HG02588 (cell line): ENCODE results near the gene KIF17.
"Not testable (repeated sequence)": the region's sequence is repeated elsewhere in the genome, so short reads cannot be mapped to it uniquely, and the experiment has no call there.

Source experiments
- ATAC-seq: cut with Tn5 transposase; IDR thresholded peaks from one replicate; pipeline ENCODE4 v1.9.1; 2021; ENCODE audit warnings: mild to moderate bottlenecking, moderate library complexity; ENCODE audit not compliant: unreplicated experiment

KIF17 gene

GRCh38 chr1:20693623-20694022 is 24.2 kb downstream of the KIF17 start:
- ATAC-seq: no peak

DNA sequence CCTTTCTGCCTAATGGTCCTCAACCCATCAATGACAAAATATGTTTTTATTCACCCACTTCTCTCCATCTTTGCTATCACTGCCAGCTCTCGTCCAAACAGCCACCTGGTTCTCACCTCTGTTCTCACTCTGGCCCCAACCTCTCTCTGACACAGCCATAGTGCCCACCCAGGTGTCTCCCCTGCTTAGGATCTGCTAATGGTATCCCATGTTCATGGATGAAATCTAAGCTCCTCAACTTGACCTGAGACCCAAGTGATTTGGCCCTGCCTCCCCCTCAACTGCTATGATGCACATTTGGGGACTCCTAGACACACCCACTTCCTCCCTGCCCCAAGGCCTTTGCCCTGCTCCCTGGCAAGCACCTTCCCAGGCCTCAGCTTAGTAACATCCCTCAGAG is 25.9 kb downstream of the KIF17 start:
- no peak for ATAC-seq

DNA sequence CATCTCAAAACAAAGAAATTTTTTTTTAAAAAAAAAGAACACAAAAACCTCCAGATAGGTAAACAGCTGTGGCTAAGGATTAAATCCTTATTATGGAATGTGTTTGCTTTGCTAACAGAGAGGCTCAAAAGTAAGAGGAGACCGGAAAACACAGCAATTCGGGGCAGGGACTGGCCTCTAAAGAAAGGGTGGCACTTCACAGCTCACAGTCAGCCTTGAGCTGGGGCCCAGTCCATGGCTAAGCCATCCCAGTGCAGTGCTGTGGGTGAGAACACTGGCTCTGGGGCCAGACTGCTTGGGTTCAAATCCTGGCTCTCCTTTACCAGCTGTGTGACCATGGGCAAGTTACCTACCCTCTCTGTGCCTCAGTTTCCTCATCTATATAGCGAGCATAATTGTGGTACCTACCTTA is 28.2 kb downstream of the KIF17 start:
- no peak for ATAC-seq

- ATAC-seq: no peak
These were observed 30.7 kb downstream of the KIF17 start for GRCh38 chr1:20686883-20687725.

DNA sequence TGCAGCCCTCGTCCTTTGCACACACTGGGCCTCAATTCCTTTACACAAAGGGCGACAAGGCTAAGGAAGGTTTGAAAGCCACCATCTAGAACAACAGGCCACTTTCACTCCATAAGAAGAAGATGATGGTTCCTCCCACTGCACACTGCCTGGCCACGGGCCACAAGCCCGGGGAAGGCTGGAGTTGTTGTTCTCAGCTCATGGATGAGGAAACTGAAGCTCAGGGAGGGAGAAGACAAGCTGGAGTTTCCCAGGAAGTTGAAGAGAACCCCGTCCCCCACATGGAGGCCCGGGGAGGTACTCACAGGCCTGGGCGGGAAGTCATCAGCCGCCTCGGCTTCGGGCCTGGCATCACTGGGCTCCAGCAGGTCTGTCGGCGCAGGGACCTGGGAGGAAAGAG is 32.1 kb downstream of the KIF17 start:
- no peak for ATAC-seq

DNA sequence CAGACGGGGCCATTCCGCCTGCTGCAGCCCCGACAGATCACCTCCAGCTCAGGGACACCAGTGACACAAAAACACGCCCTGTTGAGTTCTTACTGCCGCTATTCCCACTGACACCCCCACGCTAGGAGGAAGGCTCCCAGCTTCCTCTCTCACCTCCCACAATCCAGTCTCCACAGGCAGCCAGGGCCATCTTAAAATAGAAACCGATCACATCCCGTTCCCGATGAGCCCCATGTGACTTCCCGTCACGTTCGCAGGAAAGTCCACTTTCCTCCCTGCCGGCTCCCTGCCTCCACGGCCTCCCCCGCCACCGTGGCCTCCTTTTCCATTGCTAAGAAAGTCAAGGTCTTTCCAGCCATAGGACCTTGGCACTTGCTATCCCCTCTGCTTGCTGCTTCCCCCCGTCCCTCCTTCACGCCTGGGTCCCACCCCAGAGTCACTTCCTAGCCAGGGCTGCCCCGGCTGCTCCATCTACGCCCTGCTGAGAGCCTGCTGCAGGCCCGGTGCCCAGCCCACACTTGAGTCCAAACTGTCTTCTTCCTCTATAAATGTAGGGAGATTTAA is 32.6 kb downstream of the KIF17 start:
- no peak for ATAC-seq

GRCh38 chr1:20684651-20685050 is 33.2 kb downstream of the KIF17 start:
- ATAC-seq: no peak

- ATAC-seq: no peak
These were observed 33.7 kb downstream of the KIF17 start for GRCh38 chr1:20684050-20684620.

GRCh38 chr1:20683614-20684013 is 34.2 kb downstream of the KIF17 start:
- no peak for ATAC-seq

DNA sequence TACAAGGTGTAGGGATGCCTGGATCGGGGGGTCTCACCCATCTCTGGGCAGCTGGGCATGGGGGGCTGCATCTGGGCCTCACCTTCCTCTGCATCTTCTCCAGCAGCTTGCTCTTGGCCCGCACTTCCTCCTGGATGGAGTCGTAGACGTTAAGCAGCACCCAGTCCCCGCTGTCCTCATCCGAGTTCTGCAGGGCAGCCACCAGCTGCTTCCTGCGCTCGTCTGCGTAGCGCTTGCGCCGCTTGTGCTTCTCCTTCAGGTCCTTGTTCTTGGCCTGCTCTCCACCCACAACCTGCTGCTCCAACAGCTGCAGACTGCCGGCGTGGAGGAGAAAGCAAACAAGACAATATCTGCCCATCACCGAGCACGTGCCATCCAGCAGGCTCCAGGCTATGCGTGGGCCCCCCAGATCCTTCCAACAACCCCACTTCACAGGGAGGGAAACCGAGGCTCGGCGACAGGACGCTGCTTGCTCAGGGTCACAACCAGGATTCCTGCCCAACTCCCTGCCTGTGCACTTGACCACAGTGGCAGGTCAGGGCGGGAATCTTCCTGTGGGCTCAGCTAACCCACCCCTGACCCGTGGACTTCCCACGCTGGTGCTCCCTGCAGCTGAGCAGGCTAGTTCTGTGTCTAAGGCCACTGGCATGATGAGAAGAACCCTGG is 35.1 kb downstream of the KIF17 start:
- ATAC-seq: no peak

- ATAC-seq: no peak
These were observed 35.8 kb downstream of the KIF17 start for GRCh38 chr1:20681999-20682398.

DNA sequence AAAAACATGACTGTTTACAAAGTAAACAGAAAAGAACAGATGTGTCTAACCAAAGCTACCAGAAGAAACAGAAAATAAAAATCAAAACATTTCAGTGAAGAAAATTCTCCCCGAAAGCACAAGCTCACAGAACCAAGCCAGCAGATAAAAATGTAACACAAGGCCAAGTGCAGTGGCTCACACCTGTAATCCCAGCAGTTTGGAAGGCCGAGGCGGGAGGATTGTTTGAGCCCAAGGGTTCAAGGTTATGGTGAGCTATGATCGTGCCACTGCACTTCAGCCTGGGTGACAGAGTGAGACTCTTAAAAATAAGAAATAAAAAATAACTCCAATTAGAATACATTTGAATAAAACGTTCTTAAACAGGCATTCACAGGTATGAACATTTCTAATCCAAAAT is 37.5 kb downstream of the KIF17 start:
- no peak for ATAC-seq

DNA sequence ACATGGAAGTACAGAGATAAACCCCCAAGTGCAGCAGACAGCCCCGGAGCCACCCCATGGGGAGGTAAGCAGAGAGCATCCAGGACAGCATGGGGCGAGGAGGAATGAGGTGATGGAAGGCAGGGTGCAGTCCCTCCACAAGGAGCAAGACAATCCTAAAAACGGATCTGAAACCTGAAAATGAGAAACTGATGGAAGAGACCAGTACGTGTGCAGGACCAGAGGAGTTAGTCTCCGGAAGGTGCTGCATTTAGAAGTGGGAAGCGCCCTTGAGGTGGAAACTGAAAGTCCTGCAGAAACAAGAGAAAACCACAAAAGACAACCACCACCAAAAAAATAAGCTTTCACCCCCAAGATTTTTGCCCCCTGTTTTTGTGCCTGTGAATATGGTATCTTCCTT is 39.2 kb downstream of the KIF17 start:
- no peak for ATAC-seq

GRCh38 chr1:20673626-20674025 is 44.2 kb downstream of the KIF17 start:
- ATAC-seq: not testable (repeated sequence)

GRCh38 chr1:20672265-20672632 is 45.6 kb downstream of the KIF17 start:
- no peak for ATAC-seq

- ATAC-seq: no peak
These were observed 46.9 kb downstream of the KIF17 start for GRCh38 chr1:20670936-20671335.

- no peak for ATAC-seq
These were observed 49.2 kb downstream of the KIF17 start for GRCh38 chr1:20668581-20668980.

DNA sequence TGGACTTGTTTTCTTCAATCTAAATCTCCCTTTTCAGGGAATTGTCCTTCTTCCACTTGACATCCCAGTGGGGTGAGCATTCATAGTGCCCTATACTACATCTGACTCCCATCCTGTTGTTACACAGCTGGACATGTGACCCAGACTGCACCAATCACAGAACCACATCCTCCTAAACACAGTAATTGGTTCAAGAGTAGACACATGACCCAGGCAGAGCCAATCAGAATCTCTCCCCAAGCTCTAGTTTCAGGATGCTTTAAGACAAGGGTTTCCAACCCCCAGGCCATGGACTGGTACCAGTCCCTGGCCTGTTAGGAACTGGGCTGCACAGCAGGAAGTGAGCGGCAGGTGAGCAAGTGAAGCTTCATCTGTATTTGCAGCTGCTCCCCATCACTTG is 51.0 kb downstream of the KIF17 start:
- no peak for ATAC-seq

DNA sequence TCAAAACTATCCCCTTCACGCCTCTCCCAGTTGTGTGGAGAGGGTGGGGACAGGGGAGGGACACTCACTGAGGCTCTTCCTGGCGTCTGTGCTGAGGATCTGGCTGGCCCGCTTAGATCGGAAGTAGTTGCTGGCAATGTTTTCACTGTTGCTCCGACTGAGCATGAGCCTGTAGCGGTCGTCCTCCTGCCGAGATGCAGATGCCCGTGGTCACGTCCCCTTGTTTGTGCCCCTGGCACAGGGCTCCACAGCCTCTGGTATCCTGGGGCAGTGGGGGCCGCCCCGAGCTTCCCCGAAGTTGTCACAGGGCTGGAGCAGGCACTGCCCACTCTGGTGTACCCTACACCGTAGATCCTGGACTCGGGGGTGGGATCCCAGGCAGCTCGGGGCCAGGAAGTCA is 51.7 kb downstream of the KIF17 start:
- no peak for ATAC-seq

DNA sequence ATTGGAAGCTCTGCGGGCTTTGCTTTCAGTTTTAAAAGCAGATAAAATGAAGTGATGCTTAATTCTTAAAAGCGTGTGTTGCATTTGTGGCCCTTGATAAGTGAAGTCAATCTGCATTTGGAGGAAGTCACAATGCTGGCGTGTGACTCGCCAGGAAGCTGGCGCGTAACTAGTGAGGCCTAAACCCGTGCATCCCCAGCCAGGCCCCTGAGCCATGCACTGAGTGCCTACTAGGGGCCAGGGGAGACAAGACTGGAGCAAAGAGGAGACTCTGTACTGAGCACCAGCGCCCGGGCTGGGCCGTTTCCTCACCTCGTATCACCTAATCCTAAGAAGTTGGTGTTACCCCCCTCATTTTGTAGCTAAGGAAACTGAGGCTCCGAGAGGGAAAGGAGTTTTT is 52.1 kb downstream of the KIF17 start:
- ATAC-seq: no peak

- ATAC-seq: no peak
These were observed 53.7 kb downstream of the KIF17 start for GRCh38 chr1:20663969-20664715.
